GM12878 (cell line): Measurements from ENCODE around the gene KIAA0930. TPM values are rescaled to one million over a fixed set of nuclear protein-coding genes. Genes with fewer than 3 reads are reported as not detected.

Source experiments
- ATAC-seq: fragments of 200-7000 bp; cut with Tn5 transposase; 3 replicates; pipeline ENCODE4 v1.9.1; 2020; ENCODE audit warnings: mild to moderate bottlenecking, moderate library complexity
- BruUV-seq: library from RNA; stranded (reverse); fragments of 400-500 nt; replicated peaks from 2 replicates; lab custom pipeline; 2021; lab: Mats Ljungman, UMichigan
- CTCF ChIA-PET: fragments of 300-600 bp; sonication (Branson Sonifier 250); formaldehyde crosslinking; extraction: SDS; loops from one replicate; lab custom pipeline; 2021; ENCODE audit warnings: inconsistent platforms; lab: Yijun Ruan, JAX
- POLR2A ChIA-PET: fragments of 350-600 bp; formaldehyde crosslinking; extraction: SDS; loops from one replicate; lab custom pipeline; 2021; ENCODE audit warnings: inconsistent platforms; lab: Charles Lee
- RAD21 ChIA-PET: fragments of 300-600 bp; sonication (Branson Sonifier 250); formaldehyde crosslinking; loops from one replicate; lab custom pipeline; 2023; ENCODE audit warnings: antibody characterized with exemption; ENCODE audit not compliant: unreplicated experiment; lab: Charles Lee
- SMC1A ChIA-PET: fragments of 300-600 bp; sonication (Branson Sonifier 250); formaldehyde crosslinking; loops from one replicate; lab custom pipeline; 2023; ENCODE audit not compliant: unreplicated experiment, uncharacterized antibody; lab: Charles Lee
- DNase-seq: peaks from one replicate; pipeline ENCODE4 v3.0.0-alpha.2; 2011; ENCODE audit warnings: low read depth, low spot score
- FAIRE-seq: peaks from 3 replicates; lab custom pipeline; 2011; peaks lifted over from hg19 to GRCh38; lab: Jason Lieb, UNC
- H2AFZ ChIP-seq: 2 replicates; pipeline ENCODE4 v1.6.0; 2011; ENCODE audit warnings: low read depth, low read length, control low read depth; ENCODE audit not compliant: control insufficient read depth
- H3K27ac ChIP-seq: 2 replicates; pipeline ENCODE4 v1.5.1; 2011; ENCODE audit warnings: control low read depth; ENCODE audit not compliant: control insufficient read depth, insufficient read depth
- H3K27me3 ChIP-seq, 2 experiments: replicated peaks in 1 of 2; 2 replicates each; pipeline versions ENCODE4 v1.6.0 to v1.6.1; 2011; ENCODE audit warnings: low read length in 1 of 2; ENCODE audit not compliant: control insufficient read depth in 2 of 2, insufficient read depth in 2 of 2
- H3K36me3 ChIP-seq, 2 experiments: 2 replicates each; pipeline ENCODE4 v1.5.1; 2011; ENCODE audit warnings: low read length in 1 of 2; ENCODE audit not compliant: control insufficient read depth in 2 of 2, insufficient read depth in 2 of 2
- H3K4me1 ChIP-seq: 2 replicates; pipeline ENCODE4 v1.6.1; 2011; ENCODE audit warnings: mild to moderate bottlenecking, low read length, moderate library complexity, mixed read lengths; ENCODE audit not compliant: control insufficient read depth, insufficient read depth
- H3K4me2 ChIP-seq: 2 replicates; pipeline ENCODE4 v1.6.0; 2011; ENCODE audit warnings: control low read depth; ENCODE audit not compliant: control insufficient read depth, insufficient read depth
- H3K4me3 ChIP-seq: fragments of 200-600 bp; sonication (generic); 2 replicates; pipeline ENCODE4 v1.5.1; 2016
- H3K79me2 ChIP-seq: 2 replicates; pipeline ENCODE4 v1.6.0; 2011; ENCODE audit warnings: low read length; ENCODE audit not compliant: control insufficient read depth, insufficient read depth
- H3K9ac ChIP-seq: 2 replicates; pipeline ENCODE4 v1.8.0; 2011; ENCODE audit warnings: low read length, control low read depth, mixed read lengths; ENCODE audit not compliant: control insufficient read depth, insufficient read depth
- H3K9me3 ChIP-seq: replicated peaks from 3 replicates; pipeline ENCODE4 v1.5.1; 2011; ENCODE audit warnings: mild to moderate bottlenecking, low read length; ENCODE audit not compliant: control insufficient read depth, insufficient read depth
- H4K20me1 ChIP-seq: 2 replicates; pipeline ENCODE4 v1.6.0; 2011; ENCODE audit not compliant: control insufficient read depth, insufficient read depth
- CHD4 ChIP-seq: fragments of 200-600 bp; sonication (generic); IDR thresholded peaks from 2 replicates; pipeline ENCODE4 v1.6.1; 2016; ENCODE audit warnings: mild to moderate bottlenecking
- CREB1 ChIP-seq: IDR thresholded peaks from 2 replicates; pipeline ENCODE4 v1.6.1; 2012; ENCODE audit warnings: low read depth, mild to moderate bottlenecking, inconsistent platforms
- E4F1 ChIP-seq: fragments of 450-650 bp; IDR thresholded peaks from 2 replicates; pipeline ENCODE4 v1.6.1; 2018; ENCODE audit warnings: borderline replicate concordance, mild to moderate bottlenecking; ENCODE audit not compliant: partially characterized antibody
- EGR1 ChIP-seq, 2 experiments: IDR thresholded peaks; 1 replicate in 1 of 2; 2 replicates in 1 of 2; pipeline ENCODE4 v1.6.1; 2011 to 2012; ENCODE audit warnings: low read depth in 2 of 2, low read length in 2 of 2, borderline replicate concordance in 1 of 2, mild to moderate bottlenecking in 1 of 2, moderate library complexity in 1 of 2
- KLF5 ChIP-seq: fragments of 450-650 bp; IDR thresholded peaks from 2 replicates; pipeline ENCODE4 v1.6.1; 2014; ENCODE audit warnings: mild to moderate bottlenecking; ENCODE audit not compliant: partially characterized antibody
- MEF2B ChIP-seq: fragments of 450-650 bp; IDR thresholded peaks from 2 replicates; pipeline ENCODE4 v1.6.1; 2018; ENCODE audit warnings: mild to moderate bottlenecking, moderate library complexity; ENCODE audit not compliant: partially characterized antibody, poor library complexity, severe bottlenecking
- PKNOX1 ChIP-seq: fragments of 450-650 bp; IDR thresholded peaks from 2 replicates; pipeline ENCODE4 v1.6.1; 2016; ENCODE audit warnings: mild to moderate bottlenecking
- RAD21 ChIP-seq: IDR thresholded peaks from 2 replicates; pipeline ENCODE4 v1.6.1; 2011; ENCODE audit warnings: mild to moderate bottlenecking, low read depth, low read length, moderate library complexity; ENCODE audit not compliant: insufficient read depth
- RBBP5 ChIP-seq: fragments of 200-600 bp; sonication (generic); conservative IDR thresholded peaks from 2 replicates; pipeline ENCODE4 v1.6.1; 2016
- WRNIP1 ChIP-seq: IDR thresholded peaks from 2 replicates; pipeline ENCODE4 v1.6.1; 2011; ENCODE audit warnings: low read depth, low read length, improper control_type of control experiment, borderline replicate concordance
- YBX1 ChIP-seq: fragments of 450-650 bp; IDR thresholded peaks from 2 replicates; pipeline ENCODE4 v1.6.1; 2016; ENCODE audit warnings: antibody characterized with exemption
- ZNF274 ChIP-seq: IDR thresholded peaks from one replicate; pipeline ENCODE4 v1.8.0; 2011; ENCODE audit not compliant: insufficient read length, insufficient read depth
- ZZZ3 ChIP-seq: IDR thresholded peaks from 2 replicates; pipeline ENCODE4 v1.6.1; 2011; ENCODE audit warnings: low read depth; ENCODE audit not compliant: control insufficient read depth, insufficient read length
- WGBS: methylation state at CpG from one replicate; pipeline ENCODE4 v1.1.6; 2016; ENCODE audit warnings: low lambda C conversion rate; ENCODE audit not compliant: insufficient replicate concordance, insufficient coverage; ENCODE audit errors: missing lambda C conversion rate; 5-methylcytosine and 5-hydroxymethylcytosine counted together
- in situ Hi-C: fragments of 300-500 bp; cut with MboI; formaldehyde crosslinking; loops from 9 replicates; pipeline ENCODE4 v1.14.3; 2018; ENCODE audit warnings: mixed read lengths
- intact Hi-C: fragments of 100-400 bp; cut with micrococcal nuclease; formaldehyde crosslinking; loops from one replicate; pipeline ENCODE4 v1.14.2; 2022; ENCODE audit not compliant: unreplicated experiment
- polyA plus RNA-seq, 11 experiments: library from polyadenylated mRNA; depleted of rRNA in 4 of 11; unstranded in 6 of 11; stranded (reverse) in 5 of 11; fragments of >200 nt; fragmentation: Nextera tagmentation in 4 of 11; fragmentation: Illumina TruSeq in 1 of 11; extraction: Ambion mirVana in 4 of 11; extraction: Trizol in 1 of 11; gene quantifications; 1 replicate in 1 of 11; 2 replicates in 10 of 11; pipeline versions ENCODE4 v1.2.1 to v1.2.3, GENCODE V29; 2011 to 2016; ENCODE audit warnings: inconsistent platforms in 2 of 11, missing spikeins in 2 of 11, low read depth in 1 of 11
- total RNA-seq, 4 experiments: library from RNA; depleted of rRNA in 3 of 4; stranded (reverse); fragments of >200 nt in 3 of 4; fragmentation: Illumina TruSeq in 1 of 4; extraction: Trizol in 1 of 4; gene quantifications; 2 replicates each; pipeline versions ENCODE4 v1.2.1 to v1.2.3, GENCODE V29; 2013 to 2021

KIAA0930 gene
- total and polyA plus RNA-seq, 10 of the 15 experiments (the other 5 are each of a cell fraction or from before 2014, with no cell fraction given): 3.6 to 125 (median 46.3) TPM

GRCh38 chr22:45229181-45229580 lies 11.5 kb downstream of the KIAA0930 start (continued):
- TF ChIP-seq PKNOX1: no peak
- no peak for TF ChIP-seq E4F1
- TF ChIP-seq MEF2B: no peak

- ChIA-PET SMC1A (no interaction called here), POLR2A (no interaction called here), RAD21 (no interaction called here), CTCF (no interaction called here)
- Histone ChIP-seq H3K36me3 (peaks cover under 1 to 1% of the 10 kb centered on the region in 2 experiments; a peak in 2 of 4 replicates), H3K9ac (no peak overlapping the region), H3K4me3 (no peak overlapping the region), H3K79me2 (peaks cover 42% of the 10 kb centered on the region), H3K4me2 (no peak overlapping the region), H2AFZ (no peak overlapping the region), H3K9me3 (no peaks in the 10 kb centered on the region), H4K20me1 (no peaks in the 10 kb centered on the region), H3K27ac (no peak overlapping the region), H3K27me3 (no peaks in the 10 kb centered on the region), H3K4me1 (peaks cover 7% of the 10 kb centered on the region)
- ATAC-seq: no peak
- no peak for DNase-seq
- BruUV-seq: no TSS peak
- FAIRE-seq: no peak
- in situ Hi-C loops (no loop called here), intact Hi-C loops (no loop called here)
- WGBS: 100% methylated on average over 7 of the region's 8 CpGs
- TF ChIP-seq YBX1 (no peak), ZZZ3 (no peak), EGR1 (IDR thresholded peaks at IDR 0.05; ENCODE audit: borderline replicate concordance in 1 of 2, low read depth in 2 of 2, low read length in 2 of 2) (no peak), CREB1 (no peak), RAD21 (no peak), RBBP5 (no peak), WRNIP1 (no peak), CHD4 (no peak), ZNF274 (no peak), KLF5 (no peak)
These were observed 12.3 kb downstream of the KIAA0930 start for GRCh38 chr22:45228401-45228754.
